Measurements from ENCODE around the gene HOXD4. TPM values are rescaled to one million over a fixed set of nuclear protein-coding genes. Genes with fewer than 3 reads are reported as not detected.

The HOXD4 gene
- total and polyA plus RNA-seq, 9 donors: 2.2 to 8.1 (median 3.6) TPM

DNA sequence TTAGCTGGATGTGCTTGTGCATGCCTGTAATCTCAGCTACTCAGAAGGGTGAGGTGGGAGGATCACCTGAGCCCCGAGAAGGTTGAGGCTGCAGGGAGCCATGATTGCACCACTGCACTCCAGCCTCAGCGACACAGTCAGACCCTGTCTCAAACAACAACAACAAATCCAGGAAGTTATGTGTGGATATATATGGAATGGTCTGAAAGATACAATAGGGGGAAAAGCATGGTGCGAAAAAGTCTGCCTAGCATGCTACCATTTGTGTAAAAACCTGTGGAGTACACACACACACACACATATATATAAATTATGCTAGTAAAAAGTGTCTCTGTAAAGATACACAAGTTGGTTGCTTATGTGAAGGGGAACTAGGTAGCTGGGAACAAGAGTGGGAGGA lies 30.2 kb downstream of the HOXD4 start:
- peaks cover 10% of the 10 kb centered on the region for H3K4me1 ChIP-seq (ENCODE audit: control insufficient read depth, insufficient read depth, low read length)
- DNase-seq: no peak
- no peaks in the 10 kb centered on the region for H3K36me3 ChIP-seq (ENCODE audit: control insufficient read depth, insufficient read depth, low read length)
- H3K27me3 ChIP-seq (ENCODE audit: control insufficient read depth, insufficient read depth, low read length): peaks cover 72% of the 10 kb centered on the region
- no peaks in the 10 kb centered on the region for H3K9me3 ChIP-seq (replicated peaks; ENCODE audit: control insufficient read depth, low read depth, low read length)
- H3K4me3 ChIP-seq (ENCODE audit: low read length): no peak overlapping the region
- WGBS (ENCODE audit: insufficient coverage): no CpG with 5 or more reads among the region's 3 CpGs
- no peak overlapping the region for H3K27ac ChIP-seq (ENCODE audit: low read length)

- Histone ChIP-seq H3K36me3 (ENCODE audit: control insufficient read depth, insufficient read depth, low read length) (no peaks in the 10 kb centered on the region), H3K9me3 (replicated peaks; ENCODE audit: control insufficient read depth, low read depth, low read length) (no peaks in the 10 kb centered on the region), H3K27ac (ENCODE audit: low read length) (no peak overlapping the region), H3K4me1 (ENCODE audit: control insufficient read depth, insufficient read depth, low read length) (peaks cover 10% of the 10 kb centered on the region), H3K4me3 (ENCODE audit: low read length) (no peak overlapping the region), H3K27me3 (ENCODE audit: control insufficient read depth, insufficient read depth, low read length) (peaks cover 71% of the 10 kb centered on the region)
- WGBS (ENCODE audit: insufficient coverage): 60% methylated on average over 1 of the region's 3 CpGs
- no peak for DNase-seq
These were observed 31.3 kb downstream of the HOXD4 start for GRCh38 chr2:176182671-176183070.

DNA sequence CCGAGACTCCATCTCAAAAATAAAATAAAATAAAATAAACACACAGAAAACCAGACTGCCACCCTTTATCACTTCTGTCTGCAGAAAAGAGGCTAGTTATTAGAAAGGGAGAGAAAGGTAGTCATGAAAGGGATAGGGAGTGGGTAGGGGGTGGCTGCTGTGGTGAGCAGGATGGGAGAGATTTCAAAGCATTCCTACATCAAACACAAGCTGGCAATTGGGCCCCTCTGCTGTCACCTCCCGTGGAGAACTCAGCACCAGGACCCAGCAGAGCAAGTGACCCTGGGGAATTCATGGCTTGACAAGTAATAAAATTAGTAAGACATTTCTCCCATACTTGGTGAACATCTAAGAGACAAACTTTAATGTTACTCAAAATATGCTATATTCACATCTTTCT lies 33.4 kb downstream of the HOXD4 start:
- no peak overlapping the region for H3K4me3 ChIP-seq (ENCODE audit: low read length)

GRCh38 chr2:176186024-176186423 lies 34.7 kb downstream of the HOXD4 start:
- Histone ChIP-seq H3K9me3 (replicated peaks; ENCODE audit: control insufficient read depth, low read depth, low read length) (no peaks in the 10 kb centered on the region), H3K4me3 (ENCODE audit: low read length) (no peak overlapping the region), H3K4me1 (ENCODE audit: control insufficient read depth, insufficient read depth, low read length) (peaks cover 15% of the 10 kb centered on the region), H3K27me3 (ENCODE audit: control insufficient read depth, insufficient read depth, low read length) (peaks cover 80% of the 10 kb centered on the region), H3K27ac (ENCODE audit: low read length) (no peak overlapping the region), H3K36me3 (ENCODE audit: control insufficient read depth, insufficient read depth, low read length) (no peaks in the 10 kb centered on the region)
- no peak for DNase-seq
- no CpG with 5 or more reads among the region's 2 CpGs for WGBS (ENCODE audit: insufficient coverage)

More for the DNA sequence above, 33.4 kb downstream of the HOXD4 start:
- Histone ChIP-seq H3K9me3 (replicated peaks; ENCODE audit: control insufficient read depth, low read depth, low read length) (no peaks in the 10 kb centered on the region), H3K4me1 (ENCODE audit: control insufficient read depth, insufficient read depth, low read length) (peaks cover 15% of the 10 kb centered on the region), H3K27ac (ENCODE audit: low read length) (no peak overlapping the region), H3K27me3 (ENCODE audit: control insufficient read depth, insufficient read depth, low read length) (peaks cover 73% of the 10 kb centered on the region), H3K36me3 (ENCODE audit: control insufficient read depth, insufficient read depth, low read length) (no peaks in the 10 kb centered on the region)
- no peak for DNase-seq
- WGBS (ENCODE audit: insufficient coverage): no CpG with 5 or more reads among the region's 2 CpGs

- peaks cover 15% of the 10 kb centered on the region for H3K4me1 ChIP-seq (ENCODE audit: control insufficient read depth, insufficient read depth, low read length)
- H3K9me3 ChIP-seq (replicated peaks; ENCODE audit: control insufficient read depth, low read depth, low read length): no peaks in the 10 kb centered on the region
- H3K27me3 ChIP-seq (ENCODE audit: control insufficient read depth, insufficient read depth, low read length): peaks cover 75% of the 10 kb centered on the region
- peak overlapping the region; percentile 25 for H3K27ac ChIP-seq (ENCODE audit: low read length)
- H3K36me3 ChIP-seq (ENCODE audit: control insufficient read depth, insufficient read depth, low read length): no peaks in the 10 kb centered on the region
- peak; percentile 16 for DNase-seq
- peak overlapping the region; percentile 54 for H3K4me3 ChIP-seq (ENCODE audit: low read length)
- 13% methylated on average over 10 of the region's 13 CpGs for WGBS (ENCODE audit: insufficient coverage)
These were observed 36.0 kb downstream of the HOXD4 start for GRCh38 chr2:176187200-176187898.

DNA sequence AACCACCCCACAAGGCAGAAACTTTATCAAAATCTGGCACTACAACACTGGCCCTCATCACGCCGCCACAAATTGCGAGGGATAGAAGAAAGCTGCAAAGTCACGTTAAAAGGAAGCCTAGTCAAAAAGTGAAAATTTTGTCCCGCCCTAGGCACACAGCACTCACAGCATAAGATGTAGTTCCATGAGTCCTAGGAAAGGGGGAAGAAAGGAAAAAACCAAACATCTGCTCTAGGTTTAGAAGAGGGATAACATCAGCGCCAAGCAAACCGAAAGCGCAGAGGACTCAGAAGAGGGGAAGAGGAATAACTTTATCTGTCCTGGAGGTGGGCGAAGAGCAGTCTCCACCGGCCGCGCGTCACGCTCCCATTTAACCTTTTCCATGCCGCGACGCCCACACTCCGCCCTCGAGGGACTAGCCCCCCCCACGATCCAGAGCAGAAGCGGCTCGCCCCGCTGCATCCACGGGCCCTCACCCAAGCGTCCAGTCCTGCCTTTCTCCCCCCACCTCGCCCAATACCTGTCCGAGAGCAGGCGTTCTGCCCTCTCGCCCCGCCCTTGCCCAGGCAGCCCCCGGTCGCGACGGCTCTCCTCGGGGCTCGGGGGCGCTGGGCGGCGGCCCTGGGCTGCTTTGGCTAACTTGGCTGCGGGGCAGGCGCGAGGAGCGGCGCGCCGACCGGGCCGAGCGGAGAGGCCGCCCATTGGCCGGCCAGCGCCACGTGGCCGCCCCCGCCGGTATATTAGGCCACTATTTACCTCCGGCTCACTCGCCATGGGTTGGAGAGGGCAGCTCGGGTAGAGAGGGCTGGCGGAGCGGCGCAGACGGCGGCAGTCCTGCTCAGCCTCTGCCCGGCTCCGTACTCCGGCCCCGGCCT lies 36.8 kb downstream of the HOXD4 start, which contains the start of gene HOXD1:
TSS of gene HOXD1 (plus strand) at position 770 of the 875 bp plus-strand sequence. CDS start 134 bp downstream, outside the sequence.
- Histone ChIP-seq H3K4me1 (ENCODE audit: control insufficient read depth, insufficient read depth, low read length) (peaks cover 15% of the 10 kb centered on the region), H3K9me3 (replicated peaks; ENCODE audit: control insufficient read depth, low read depth, low read length) (no peaks in the 10 kb centered on the region), H3K27me3 (ENCODE audit: control insufficient read depth, insufficient read depth, low read length) (peaks cover 72% of the 10 kb centered on the region), H3K27ac (ENCODE audit: low read length) (peak within 1 kb of the TSS; percentile 25), H3K4me3 (ENCODE audit: low read length) (peak within 1 kb of the TSS; percentile 54), H3K36me3 (ENCODE audit: control insufficient read depth, insufficient read depth, low read length) (no peaks in the 10 kb centered on the region)
- DNase-seq: peak; percentile 63
- WGBS (ENCODE audit: insufficient coverage): under 1% methylated on average over 57 of the region's 68 CpGs

GRCh38 chr2:176188774-176189680 lies 37.7 kb downstream of the HOXD4 start:
- H3K4me1 ChIP-seq (ENCODE audit: control insufficient read depth, insufficient read depth, low read length): peaks cover 15% of the 10 kb centered on the region
- H3K4me3 ChIP-seq (ENCODE audit: low read length): peak overlapping the region; percentile 54
- H3K36me3 ChIP-seq (ENCODE audit: control insufficient read depth, insufficient read depth, low read length): no peaks in the 10 kb centered on the region
- WGBS (ENCODE audit: insufficient coverage): under 1% methylated on average over 93 of the region's 98 CpGs
- DNase-seq: peak; percentile 22
- H3K9me3 ChIP-seq (replicated peaks; ENCODE audit: control insufficient read depth, low read depth, low read length): no peaks in the 10 kb centered on the region
- no peak overlapping the region for H3K27ac ChIP-seq (ENCODE audit: low read length)
- H3K27me3 ChIP-seq (ENCODE audit: control insufficient read depth, insufficient read depth, low read length): peaks cover 66% of the 10 kb centered on the region

GRCh38 chr2:176189681-176190641 lies 38.6 kb downstream of the HOXD4 start:
- Histone ChIP-seq H3K9me3 (replicated peaks; ENCODE audit: control insufficient read depth, low read depth, low read length) (no peaks in the 10 kb centered on the region), H3K4me1 (ENCODE audit: control insufficient read depth, insufficient read depth, low read length) (peaks cover 15% of the 10 kb centered on the region), H3K27me3 (ENCODE audit: control insufficient read depth, insufficient read depth, low read length) (peaks cover 59% of the 10 kb centered on the region), H3K36me3 (ENCODE audit: control insufficient read depth, insufficient read depth, low read length) (no peaks in the 10 kb centered on the region), H3K27ac (ENCODE audit: low read length) (no peak overlapping the region), H3K4me3 (ENCODE audit: low read length) (peak overlapping the region; percentile 54)
- whole genome bisulfite sequencing (ENCODE audit: insufficient coverage): 14% methylated on average over 20 of the region's 28 CpGs
- peak; percentile 47 for DNase-seq

DNA sequence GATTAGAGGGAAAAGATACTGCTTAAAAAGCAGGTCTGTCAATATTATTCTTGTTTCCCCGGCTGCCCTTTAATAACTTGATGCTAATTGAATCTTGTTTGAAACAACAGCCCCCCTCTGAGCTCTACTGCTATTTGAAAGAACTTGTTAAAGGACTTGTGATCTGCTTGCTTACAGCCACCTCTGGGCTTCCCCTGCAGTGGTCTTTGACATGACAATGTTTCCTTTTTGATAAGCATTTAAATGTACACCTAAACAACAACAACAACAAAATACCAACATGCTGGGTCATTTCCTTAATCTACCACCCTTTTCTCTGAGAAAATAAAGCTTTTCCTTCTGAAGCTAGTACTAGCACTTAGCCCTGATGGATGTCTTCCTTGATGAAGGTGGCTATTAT lies 41.0 kb downstream of the HOXD4 start:
- DNase-seq: no peak
- H3K27me3 ChIP-seq (ENCODE audit: control insufficient read depth, insufficient read depth, low read length): peaks cover 39% of the 10 kb centered on the region
- WGBS (ENCODE audit: insufficient coverage): no CpG with 5 or more reads among the region's 1 CpG

More for the DNA sequence above, 41.0 kb downstream of the HOXD4 start:
- Histone ChIP-seq H3K4me1 (ENCODE audit: control insufficient read depth, insufficient read depth, low read length) (peaks cover 15% of the 10 kb centered on the region), H3K9me3 (replicated peaks; ENCODE audit: control insufficient read depth, low read depth, low read length) (no peaks in the 10 kb centered on the region), H3K36me3 (ENCODE audit: control insufficient read depth, insufficient read depth, low read length) (no peaks in the 10 kb centered on the region), H3K27ac (ENCODE audit: low read length) (no peak overlapping the region), H3K4me3 (ENCODE audit: low read length) (no peak overlapping the region)
